GM19238 (cell line): ENCODE results near the gene PLTP.
"Not testable (repeated sequence)": the region's sequence is repeated elsewhere in the genome, so short reads cannot be mapped to it uniquely, and the experiment has no call there.

Source experiments
- DNase-seq: peaks from one replicate; pipeline ENCODE4 v3.0.0; 2011; ENCODE audit warnings: low spot score; ENCODE audit not compliant: insufficient read length

PLTP gene

DNA sequence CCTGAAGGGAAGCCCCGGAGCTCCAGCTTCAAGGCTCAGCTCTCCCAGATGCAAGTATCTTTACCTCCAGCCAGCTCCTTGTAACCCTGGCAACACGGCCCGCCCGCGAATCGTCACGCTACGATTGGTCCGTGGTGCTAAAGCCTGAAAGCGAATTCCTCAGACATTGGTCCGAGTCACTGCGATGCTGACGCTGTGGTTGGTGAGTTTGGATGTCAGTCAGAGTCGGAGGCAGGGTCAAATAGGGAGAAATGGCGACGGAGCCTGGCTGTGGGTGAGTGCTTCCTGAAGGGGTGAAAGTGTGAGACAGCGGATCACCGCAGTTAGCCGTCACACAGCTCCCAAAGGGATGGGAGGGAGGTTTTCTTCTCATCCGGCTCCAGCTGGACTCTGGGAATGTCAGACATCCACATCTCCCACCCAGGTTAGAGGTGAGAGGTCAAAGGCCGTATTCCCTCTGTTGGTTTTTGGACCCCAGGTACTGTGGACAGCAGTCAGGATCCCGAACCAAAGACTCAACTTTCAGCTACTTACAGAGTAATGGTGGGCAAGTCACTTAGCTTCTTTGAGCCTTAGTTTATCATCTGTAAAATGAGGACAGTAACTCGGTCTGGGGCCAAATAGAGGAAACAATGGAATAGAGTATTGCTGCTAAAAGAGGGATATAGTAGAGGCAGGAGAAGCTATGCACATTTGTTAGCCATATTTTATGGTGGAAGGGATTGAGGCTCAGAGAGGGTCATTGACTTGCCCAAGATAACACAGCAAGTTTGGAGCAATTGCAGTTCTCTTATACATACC, 30.8 kb downstream of the PLTP start, which contains the start of gene ZSWIM1:
ZSWIM1 (plus strand) TSS at position 240 of the 801 bp plus-strand sequence. CDS start 1,366 bp downstream, outside the sequence.
- DNase-seq = peak; percentile 98

DNA sequence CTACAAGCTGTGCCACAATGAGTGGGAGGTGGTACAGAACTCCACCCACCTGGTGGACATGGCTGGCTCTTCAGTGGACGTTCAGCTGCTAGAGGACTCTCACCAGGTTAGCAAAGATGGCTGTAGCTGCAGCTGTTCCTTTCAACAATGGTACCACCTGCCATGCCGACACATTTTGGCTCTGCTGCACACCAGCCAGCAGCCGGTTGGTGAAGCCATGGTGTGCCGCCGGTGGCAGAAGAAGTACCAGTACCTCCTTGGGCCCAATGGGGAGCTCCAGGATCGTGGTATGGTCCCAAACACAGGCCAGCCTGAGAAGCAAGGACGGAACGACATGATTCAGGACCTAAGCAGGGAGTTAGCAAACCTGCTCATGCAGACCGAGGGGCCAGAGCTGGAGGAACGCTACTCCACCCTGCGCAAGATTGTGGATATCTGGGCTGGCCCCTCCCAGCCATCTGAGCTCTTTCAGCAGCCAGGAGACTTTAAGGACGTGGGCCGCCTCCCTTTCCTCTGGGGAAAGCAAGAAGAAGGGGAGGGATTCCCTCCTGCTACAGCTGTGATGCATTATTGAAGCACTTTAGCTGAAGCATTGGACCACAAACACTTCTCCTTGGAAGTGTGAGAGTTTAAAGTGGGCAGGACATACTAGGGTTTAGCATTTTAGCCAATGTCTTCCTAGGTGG, 33.7 kb downstream of the PLTP start:
- no peak for DNase-seq

DNA sequence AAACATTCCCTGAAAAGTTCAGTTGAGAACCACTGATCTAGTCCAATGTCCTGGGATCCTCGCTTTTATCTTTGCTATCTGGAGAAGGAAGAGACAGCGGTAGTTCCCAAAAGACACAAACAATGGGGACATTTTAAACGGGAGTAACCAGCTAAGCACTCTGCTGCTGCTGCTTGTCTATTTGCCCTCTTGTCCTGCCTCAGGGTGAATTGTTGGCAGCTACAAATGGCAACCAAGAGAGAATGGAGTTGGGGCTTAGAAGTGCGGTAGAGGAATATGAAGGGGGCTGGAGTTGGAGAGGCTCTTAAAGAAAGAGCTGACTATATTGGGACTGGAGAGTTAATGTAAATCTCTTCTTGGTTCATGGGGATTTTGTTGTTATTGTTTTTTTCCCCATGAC, 37.4 kb downstream of the PLTP start:
- DNase-seq = no peak

DNA sequence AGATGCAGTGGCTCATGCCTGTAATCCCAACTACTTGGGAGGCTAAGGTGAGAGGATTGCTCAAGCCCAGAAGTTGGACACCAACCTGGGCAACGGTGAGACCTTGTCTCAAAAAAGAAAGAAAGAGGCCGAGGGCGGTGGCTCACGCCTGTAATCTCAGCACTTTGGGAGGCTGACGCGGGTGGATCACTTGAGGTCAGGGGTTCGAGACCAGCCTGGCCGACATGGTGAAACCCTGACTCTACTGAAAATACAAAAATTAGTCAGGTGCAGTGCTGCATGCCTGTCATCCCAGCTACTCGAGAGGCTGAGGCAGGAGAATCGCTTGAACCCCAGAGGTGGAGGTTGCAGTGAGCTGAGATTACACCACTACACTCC, 37.9 kb downstream of the PLTP start:
- DNase-seq = not testable (repeated sequence)

DNA sequence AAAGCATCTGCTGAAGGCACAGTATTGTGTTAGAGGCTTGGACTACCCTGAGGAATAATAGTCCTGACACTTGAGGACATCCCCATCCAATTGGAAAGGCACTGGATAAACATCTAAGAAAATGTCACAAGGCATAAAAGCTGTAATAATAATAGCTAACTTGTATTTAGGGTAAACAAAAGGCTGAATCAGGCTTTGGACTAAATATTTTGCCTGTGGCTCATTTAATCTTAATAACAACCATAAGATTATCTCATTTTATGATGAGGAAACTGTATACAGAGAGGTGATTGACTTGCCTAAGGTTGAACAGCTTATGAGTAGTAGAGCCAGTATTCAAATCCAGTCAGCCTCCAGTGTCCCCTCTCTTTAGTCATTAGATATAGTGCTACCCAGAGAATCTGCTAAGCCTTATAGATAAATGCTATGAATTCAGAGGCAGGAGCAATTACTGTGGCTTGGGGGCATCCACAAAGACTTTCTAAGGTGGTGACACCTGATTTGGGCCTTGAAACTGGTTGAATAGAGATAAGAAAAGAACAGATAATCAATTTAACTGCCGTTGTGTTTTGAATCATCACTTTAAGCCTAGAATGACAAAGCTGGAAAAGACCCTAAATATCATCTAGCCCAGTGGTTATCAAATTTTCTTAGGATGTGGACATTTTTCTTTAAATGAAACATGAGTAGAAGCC, 38.4 kb downstream of the PLTP start:
- DNase-seq = no peak

DNA sequence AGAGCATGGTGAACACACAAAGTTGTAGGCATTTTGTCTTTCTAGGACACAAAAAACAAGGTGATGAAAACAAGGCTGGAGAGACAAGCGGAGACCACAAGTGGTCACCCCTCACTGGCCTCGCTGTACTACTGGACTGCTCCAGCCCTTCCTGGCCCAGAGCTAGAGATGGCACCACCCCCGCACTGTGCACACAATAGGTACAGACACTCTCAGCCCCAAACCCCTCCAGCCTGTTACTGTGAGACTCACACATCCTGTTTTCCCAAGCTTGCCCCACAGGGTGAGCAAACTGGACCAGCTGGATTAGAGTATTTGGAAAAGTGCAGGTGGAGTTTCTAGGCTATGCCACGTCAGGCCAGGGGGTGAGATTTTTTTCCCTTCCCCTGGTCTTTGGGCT, 39.3 kb downstream of the PLTP start:
- DNase-seq = no peak

DNA sequence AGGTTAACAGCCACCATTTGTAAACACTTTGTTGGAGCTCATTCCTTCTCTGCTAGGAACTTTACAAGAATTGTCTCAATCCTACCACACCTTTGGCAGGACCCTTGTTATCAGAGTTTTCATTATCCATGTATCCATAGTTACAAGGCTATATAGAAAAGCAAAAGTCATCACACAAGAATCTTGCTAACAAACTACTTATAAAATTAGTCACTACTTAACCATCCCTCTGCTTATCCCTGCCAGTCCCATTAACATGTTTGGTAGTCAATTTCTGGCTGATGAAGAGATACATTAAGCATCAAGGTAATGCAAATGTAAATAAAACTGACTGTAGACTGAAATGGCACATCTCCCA, 44.2 kb downstream of the PLTP start:
- no peak for DNase-seq

DNA sequence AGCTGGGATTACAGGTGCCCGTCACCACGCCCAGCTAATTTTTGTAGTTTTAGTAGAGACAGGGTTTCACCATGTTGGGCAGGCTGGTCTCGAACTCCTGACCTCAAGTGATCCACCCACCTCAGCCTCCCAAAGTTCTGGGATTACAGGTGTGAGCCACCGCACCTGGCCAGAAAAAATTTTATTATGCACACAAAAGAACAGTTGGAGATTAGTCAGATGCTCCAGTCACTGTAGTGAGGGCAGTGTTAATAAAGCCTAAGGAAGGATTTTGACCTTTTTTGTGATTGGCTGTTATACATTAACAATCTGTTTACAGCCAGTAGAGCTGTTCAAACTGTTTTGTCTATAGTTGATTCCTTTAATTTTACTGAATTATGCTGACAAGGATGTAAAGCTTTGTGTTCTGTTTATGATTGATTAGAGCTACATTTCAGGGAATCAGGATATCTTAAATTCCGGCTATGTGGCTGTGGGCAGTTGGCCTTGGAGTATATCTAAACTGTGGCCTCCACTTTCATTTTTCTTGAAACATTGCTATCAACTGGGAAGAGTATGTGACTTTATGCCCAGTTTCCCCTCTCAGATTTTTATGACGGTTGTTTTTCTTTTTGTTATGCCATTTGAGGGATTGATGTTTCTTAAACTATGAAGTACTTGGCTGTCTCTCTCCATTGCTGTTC, 44.7 kb downstream of the PLTP start:
- DNase-seq = no peak

DNA sequence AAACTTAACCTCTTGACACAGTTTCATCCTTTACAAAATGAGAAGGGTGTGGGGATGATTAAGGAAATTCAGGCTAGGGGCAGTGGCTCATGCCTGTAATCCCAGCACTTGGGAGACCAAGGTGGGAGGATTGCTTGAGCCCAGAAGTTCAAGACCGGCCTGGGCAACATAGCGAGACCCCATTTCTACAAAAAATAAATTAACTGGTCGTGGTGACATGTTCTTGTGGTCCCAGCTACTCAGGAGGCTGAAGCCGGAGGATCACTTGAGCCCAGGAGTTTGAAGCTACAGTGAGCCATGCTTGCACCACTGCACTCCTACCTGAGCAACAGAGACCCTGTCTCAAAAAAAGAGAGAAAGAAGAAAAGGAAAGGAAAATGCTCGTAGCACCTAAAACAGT, 45.5 kb downstream of the PLTP start:
- no peak for DNase-seq

DNA sequence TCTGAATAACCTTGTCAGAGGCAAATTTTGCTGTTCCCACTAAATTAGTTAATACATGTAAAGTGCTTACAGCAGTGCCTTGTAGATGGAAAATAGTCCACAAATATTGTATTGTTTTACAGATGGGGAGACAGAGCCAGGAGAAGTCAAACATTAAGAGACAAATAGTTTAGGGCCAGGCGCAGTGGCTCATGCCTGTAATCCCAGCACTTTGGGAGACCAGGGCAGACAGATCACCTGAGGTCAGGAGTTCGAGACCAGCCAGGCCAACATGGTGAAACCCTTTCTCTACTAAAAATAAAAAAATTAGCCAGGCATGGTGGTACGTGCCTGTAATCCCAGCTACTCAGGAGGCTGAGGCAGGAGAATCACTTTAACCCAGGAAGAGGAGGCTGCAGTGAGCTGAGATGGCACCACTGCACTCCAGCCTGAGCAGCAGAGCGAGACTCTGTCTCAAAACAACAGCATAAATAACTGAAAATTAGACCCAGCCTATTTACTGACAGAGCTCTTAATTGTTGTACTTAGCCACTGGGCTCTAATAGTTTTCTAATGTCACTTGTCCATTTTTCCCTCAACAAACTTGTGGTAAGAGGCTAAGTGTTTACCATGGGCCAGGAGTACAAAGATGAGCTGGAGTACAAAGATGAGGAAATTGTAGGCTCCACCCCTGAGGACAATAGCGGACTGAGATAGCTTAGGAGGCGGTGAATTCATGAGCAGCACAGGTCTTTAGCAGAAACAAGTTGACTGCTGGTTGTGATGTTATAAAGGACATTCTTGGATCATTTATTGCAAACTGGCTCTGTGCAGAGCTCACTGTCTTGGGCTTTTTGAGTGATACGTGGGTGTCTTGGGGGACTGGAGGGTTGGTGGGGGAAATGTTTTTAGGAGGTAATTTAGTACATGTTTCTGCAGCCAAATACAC, 48.1 kb downstream of the PLTP start:
- no peak for DNase-seq

DNA sequence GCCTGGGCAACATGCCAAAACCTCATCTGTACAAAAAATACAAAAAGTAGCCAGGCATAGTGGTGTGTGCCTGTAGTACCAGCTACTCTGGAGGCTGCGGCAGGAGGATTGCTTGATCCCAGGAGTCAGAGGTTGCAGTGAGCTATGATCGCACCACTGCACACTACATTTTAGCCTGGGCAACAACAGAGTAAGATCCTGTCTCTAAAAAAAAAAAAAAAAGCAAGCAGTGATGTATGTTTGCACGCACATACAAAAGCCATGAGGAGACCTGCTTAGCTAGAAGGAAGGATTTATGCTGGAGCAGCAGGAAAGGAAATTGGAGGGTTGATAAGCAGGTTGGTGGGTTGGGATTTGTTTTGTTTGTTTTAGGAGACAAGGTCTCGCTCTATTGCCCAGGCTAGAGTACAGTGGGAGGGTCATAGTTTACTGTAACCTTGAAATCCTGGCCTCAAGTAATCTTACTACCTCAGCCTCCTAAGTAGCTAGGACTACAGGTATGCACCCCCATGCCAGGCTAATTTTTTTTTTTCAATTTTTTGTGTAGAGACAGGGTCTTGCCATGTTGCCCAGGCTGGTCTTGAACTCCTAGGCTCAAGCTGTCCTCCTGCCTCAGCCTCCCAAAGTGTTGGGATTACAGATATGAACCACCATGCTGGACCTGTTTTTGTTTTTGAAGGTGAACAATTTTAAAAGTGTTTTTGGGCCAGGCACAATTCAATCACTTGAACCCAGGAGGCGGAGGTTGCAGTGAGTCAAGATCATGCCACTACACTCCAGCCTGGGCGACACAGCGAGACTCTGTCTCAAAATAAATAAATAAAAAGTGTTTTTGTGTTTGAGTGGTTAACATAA, 50.5 kb downstream of the PLTP start:
- DNase-seq = no peak

DNA sequence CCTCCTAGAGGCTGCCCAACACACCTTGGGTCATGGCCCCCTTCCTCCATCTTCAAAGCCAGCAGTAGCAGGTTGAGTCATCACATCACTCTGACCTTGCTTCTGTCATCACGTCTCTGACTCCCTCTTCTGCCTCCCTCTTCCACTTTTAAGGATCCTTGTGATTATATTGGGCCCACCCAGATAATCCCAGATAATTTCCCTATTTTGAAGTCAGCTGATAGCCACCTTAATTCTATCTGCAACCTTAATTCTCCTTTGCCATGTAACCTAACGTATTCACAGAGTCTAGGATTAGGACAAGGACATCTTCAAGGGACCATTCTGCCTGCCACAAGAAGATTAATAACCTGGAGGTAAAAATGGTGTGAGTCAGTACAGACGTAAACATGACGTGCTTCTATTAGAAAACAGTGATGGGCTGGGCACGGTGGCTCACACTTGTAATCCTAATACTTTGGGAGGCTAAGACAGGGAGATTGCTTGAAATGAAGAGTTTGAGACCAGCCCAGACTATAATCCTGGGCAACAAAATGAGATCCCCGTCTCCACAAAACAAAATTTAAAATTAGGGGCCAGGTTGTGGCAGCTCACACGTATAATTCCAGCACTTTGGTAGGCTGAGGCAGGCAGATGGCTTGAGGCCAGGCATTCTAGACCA, 51.3 kb downstream of the PLTP start:
- no peak for DNase-seq

DNA sequence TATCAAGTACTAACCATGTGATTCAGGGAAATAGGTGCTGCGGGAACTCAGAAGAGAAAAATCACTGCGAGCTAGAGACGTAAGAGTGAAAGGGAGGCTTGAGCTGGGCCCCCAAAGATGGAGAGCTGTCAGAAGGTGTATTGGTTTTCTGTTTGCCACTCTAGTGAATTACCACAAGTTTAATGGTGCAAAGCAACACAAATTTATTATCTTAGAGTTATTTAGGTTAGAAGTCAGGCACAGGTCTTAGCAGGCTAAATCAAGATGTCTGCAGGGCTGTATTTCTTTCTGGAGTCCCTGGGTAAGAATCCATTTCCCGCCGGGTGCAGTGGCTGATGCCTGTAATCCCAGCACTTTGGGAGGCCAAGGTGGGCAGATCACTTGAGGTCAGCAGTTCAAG, 52.0 kb downstream of the PLTP start:
- DNase-seq = no peak

DNA sequence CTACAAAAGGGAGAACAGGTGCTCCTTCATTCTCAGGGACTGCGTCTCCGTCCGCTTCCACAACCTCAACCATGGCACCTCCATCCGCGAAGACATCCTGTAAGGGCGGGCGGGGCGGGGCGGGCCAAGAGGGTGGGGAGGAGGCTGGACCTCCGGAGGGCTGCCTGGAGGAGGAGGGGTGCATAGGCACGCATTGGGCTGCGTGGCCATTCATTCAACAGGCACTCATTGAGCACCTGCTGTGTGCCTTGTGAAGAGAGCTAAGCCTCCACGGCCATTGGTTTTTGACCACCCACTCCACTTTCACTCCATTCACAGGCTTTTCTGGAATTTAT, 54.1 kb downstream of the PLTP start:
- peak; percentile 70 for DNase-seq

DNA sequence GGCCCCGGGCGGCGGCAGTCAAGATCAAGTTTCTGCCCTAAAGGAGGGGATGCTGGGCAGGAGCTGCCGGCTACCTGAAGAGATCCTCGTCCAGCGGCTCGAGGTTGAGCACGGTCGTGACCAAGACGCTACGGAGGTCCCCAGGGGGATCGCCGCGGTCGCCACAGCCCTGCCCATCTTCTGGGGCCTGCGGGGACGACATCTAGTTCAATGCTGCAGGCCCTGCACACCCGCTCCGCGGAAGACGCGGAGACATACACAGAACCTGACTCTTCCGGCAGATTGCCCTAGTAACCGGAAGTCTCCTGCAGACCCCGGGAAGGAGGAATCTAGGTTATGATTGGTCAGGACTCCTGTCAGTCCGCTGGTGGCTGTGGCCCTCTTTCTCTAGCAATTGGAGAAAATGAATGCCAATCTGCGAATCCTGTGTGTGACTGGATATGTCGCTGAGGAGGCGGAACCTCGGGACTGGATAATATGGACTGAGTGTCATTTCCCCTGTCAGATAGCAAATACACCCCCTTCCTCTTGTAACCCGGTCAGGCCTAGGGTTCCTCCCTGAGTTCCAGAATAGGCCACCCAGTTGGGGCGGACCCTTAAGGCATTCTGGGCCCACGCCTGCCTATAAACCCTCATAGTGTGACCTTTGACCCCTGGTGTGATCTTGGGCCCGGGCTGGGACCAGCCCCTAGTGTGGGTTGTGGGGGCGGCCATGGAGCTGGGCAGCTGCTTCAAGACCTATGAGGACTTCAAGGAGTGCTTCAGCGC, 54.7 kb downstream of the PLTP start, which contains the start of the genes ACOT8 and ZSWIM3:
ACOT8 (minus strand) TSS at position 279 of the 768 bp plus-strand sequence; CDS start at position 202, 77 bp downstream.
ZSWIM3 (plus strand) TSS at position 501 of the 768 bp plus-strand sequence; CDS start at position 713, 212 bp downstream.
- DNase-seq = peak; percentile 98

DNA sequence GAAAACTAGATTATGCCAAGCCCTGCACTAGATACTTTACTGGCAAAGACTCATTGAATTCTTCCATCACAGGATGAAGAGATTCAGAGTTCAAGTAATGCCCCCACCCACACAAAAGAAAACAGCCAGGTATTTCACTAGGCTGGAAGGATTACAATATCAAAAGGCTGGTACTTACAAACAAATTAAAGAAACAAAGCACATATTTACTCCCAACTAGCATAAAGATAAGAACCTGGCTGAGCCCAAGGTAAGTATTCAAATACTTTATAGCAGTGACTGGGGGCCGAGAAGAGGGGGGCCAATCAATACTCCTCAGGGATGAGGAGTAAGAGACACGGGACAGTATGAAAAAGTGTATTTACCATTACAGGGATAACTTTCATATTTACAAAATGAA, 58.5 kb downstream of the PLTP start:
- no peak for DNase-seq

DNA sequence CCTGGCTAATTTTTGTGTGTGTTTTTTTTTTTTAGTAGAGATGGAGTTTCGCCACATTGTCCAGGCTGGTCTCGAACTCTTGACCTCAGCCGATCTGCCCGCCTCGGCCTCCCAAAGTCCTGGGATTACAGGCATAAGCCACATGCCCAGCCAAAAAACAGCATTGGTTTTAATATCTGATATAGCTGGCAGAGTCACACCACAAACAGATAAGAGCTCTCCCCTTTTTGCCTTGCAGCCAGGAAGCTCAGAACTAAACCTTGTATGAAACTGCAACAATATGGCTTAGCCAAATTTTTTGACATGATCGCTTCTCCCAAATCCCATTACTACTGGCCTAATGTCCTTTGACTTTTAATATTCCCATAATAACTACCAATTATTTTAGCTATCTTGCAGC, 59.6 kb downstream of the PLTP start:
- no peak for DNase-seq

DNA sequence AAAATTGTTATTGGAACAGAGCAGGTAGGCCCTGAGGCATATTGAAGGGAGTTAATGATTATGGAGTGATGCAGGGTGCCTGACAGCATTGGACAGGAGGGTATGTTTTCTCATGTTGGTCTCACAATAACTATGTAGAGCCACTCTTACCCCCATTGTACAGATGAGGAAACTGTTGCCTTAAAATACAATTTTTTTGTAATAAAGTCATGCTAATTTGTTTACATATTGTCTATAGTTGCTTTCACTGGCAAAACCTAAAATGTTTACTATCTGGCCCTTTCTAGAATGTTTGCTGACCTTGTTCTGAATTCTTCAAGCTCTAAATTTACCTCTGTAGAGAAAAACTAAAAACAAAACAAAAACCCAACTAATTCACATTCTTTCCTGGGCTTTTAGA, 60.5 kb downstream of the PLTP start:
- no peak for DNase-seq
